Right atrium auricular region (tissue), 2 donors: ENCODE results near the gene PLAAT2. TPM values are rescaled to one million over a fixed set of nuclear protein-coding genes. Genes with fewer than 3 reads are reported as not detected.

ENCODE experiments used
- DNase-seq: peaks from one replicate; pipeline ENCODE4 v3.0.0-alpha.2; 2019; ENCODE audit warnings: low spot score
- H3K27ac ChIP-seq, 2 donors: fragments of 200-600 bp; sonication (generic); 1 replicate in 1 of 2; 2 replicates in 1 of 2; pipeline ENCODE4 v1.5.1; 2016 to 2019
- H3K27me3 ChIP-seq, 2 donors: fragments of 200-600 bp; sonication (generic); one replicate each; pipeline versions ENCODE4 v1.5.1 to v1.6.0; 2017 to 2019
- H3K36me3 ChIP-seq: fragments of 200-600 bp; sonication (generic); one replicate; pipeline ENCODE4 v1.5.1; 2016
- H3K4me1 ChIP-seq, 2 donors: fragments of 200-600 bp; sonication (generic); one replicate each; pipeline versions ENCODE4 v1.5.1 to v1.6.0; 2017 to 2019
- H3K4me3 ChIP-seq, 2 donors: fragments of 200-600 bp; sonication (generic); 1 replicate in 1 of 2; 2 replicates in 1 of 2; pipeline ENCODE4 v1.5.1; 2017 to 2019; ENCODE audit warnings: mild to moderate bottlenecking in 1 of 2, moderate library complexity in 1 of 2
- H3K9me3 ChIP-seq, 2 donors: fragments of 200-600 bp; sonication (generic); one replicate each; pipeline ENCODE4 v1.5.1; 2019
- CTCF ChIP-seq, 2 donors: fragments of 200-600 bp; sonication (generic); IDR thresholded peaks; one replicate each; pipeline ENCODE4 v1.5.1; 2019; ENCODE audit warnings: antibody characterized with exemption in 2 of 2
- total RNA-seq, 2 donors: library from RNA; depleted of rRNA; stranded (reverse); fragments of >200 nt; gene quantifications; one replicate each; pipeline ENCODE4 v1.1.0, GENCODE V29; 2016

Gene PLAAT2
- total RNA-seq, 2 donors from 2014 or later = not detected

GRCh38 chr11:63560506-63561180, 2.5 kb downstream of the PLAAT2 start:
- Histone ChIP-seq H3K27me3 (no peaks in the 10 kb centered on the region), H3K36me3 (no peaks in the 10 kb centered on the region), H3K4me3 (no peak overlapping the region), H3K4me1 (peaks cover 0 to 5% of the 10 kb centered on the region in 2 donors), H3K27ac (peak overlapping the region in 1 of 2 donors; percentile 8), H3K9me3 (no peaks in the 10 kb centered on the region)
- TF ChIP-seq CTCF (IDR thresholded peaks at IDR 0.05) = no peak
- DNase-seq = peak; percentile 50

- Histone ChIP-seq H3K4me3 (no peak overlapping the region), H3K27me3 (no peaks in the 10 kb centered on the region), H3K9me3 (no peaks in the 10 kb centered on the region), H3K27ac (no peak overlapping the region), H3K36me3 (no peaks in the 10 kb centered on the region), H3K4me1 (peaks cover 0 to 5% of the 10 kb centered on the region in 2 donors)
- no peak for TF ChIP-seq CTCF (IDR thresholded peaks at IDR 0.05)
- DNase-seq = peak; percentile 48
Measured at GRCh38 chr11:63558459-63559157, 4.6 kb downstream of the PLAAT2 start.

GRCh38 chr11:63557570-63557969, 5.6 kb downstream of the PLAAT2 start:
- H3K36me3 ChIP-seq = no peaks in the 10 kb centered on the region
- peaks cover 0 to 5% of the 10 kb centered on the region in 2 donors for H3K4me1 ChIP-seq
- H3K27me3 ChIP-seq = no peaks in the 10 kb centered on the region

GRCh38 chr11:63556404-63557013, 6.7 kb downstream of the PLAAT2 start:
- peak; percentile 49 for DNase-seq
- Histone ChIP-seq H3K27ac (no peak overlapping the region), H3K36me3 (no peaks in the 10 kb centered on the region), H3K4me3 (no peak overlapping the region), H3K4me1 (peaks cover 0 to 5% of the 10 kb centered on the region in 2 donors), H3K27me3 (no peaks in the 10 kb centered on the region), H3K9me3 (no peaks in the 10 kb centered on the region)
- no peak for TF ChIP-seq CTCF (IDR thresholded peaks at IDR 0.05)

More at GRCh38 chr11:63557570-63557969, 5.6 kb downstream of the PLAAT2 start:
- DNase-seq = peak; percentile 28
- H3K27ac ChIP-seq = no peak overlapping the region
- no peaks in the 10 kb centered on the region for H3K9me3 ChIP-seq
- no peak overlapping the region for H3K4me3 ChIP-seq
- no peak for TF ChIP-seq CTCF (IDR thresholded peaks at IDR 0.05)

- Histone ChIP-seq H3K27ac (no peak overlapping the region), H3K27me3 (no peaks in the 10 kb centered on the region), H3K36me3 (no peaks in the 10 kb centered on the region), H3K4me3 (no peak overlapping the region), H3K9me3 (no peaks in the 10 kb centered on the region), H3K4me1 (no peaks in the 10 kb centered on the region)
- DNase-seq = peak; percentile 16
- no peak for TF ChIP-seq CTCF (IDR thresholded peaks at IDR 0.05)
Measured at GRCh38 chr11:63554877-63555223, 8.3 kb downstream of the PLAAT2 start.
